Activated CD8-positive, alpha-beta T cell treated with anti-CD3 and anti-CD28 coated beads for 36 hours (primary cell): ENCODE results near the gene COL19A1. TPM values are rescaled to one million over a fixed set of nuclear protein-coding genes. Genes with fewer than 3 reads are reported as not detected.

Experiments used
- ATAC-seq: fragments of 200-7000 bp; cut with Tn5 transposase; one replicate; pipeline ENCODE4 v1.10.0; 2021; ENCODE audit warnings: mild to moderate bottlenecking, moderate library complexity
- CTCF ChIA-PET: fragments of 350-600 bp; sonication (Branson Sonifier 250); formaldehyde crosslinking; loops from one replicate; lab custom pipeline; 2021; ENCODE audit warnings: antibody characterized with exemption; lab: Charles Lee
- POLR2A ChIA-PET: fragments of 350-600 bp; sonication (Branson Sonifier 250); formaldehyde crosslinking; loops from one replicate; lab custom pipeline; 2021; ENCODE audit warnings: antibody characterized with exemption; lab: Charles Lee
- DNase-seq: peaks from one replicate; pipeline ENCODE4 v3.0.0-alpha.2; 2020
- H3K27ac Mint-ChIP-seq: one replicate; pipeline ENCODE4 v1.8.0; 2021; ENCODE audit warnings: mild to moderate bottlenecking, mixed read lengths
- H3K27me3 Mint-ChIP-seq: one replicate; pipeline ENCODE4 v1.8.0; 2021; ENCODE audit warnings: mixed read lengths
- H3K36me3 Mint-ChIP-seq: one replicate; pipeline ENCODE4 v1.8.0; 2021; ENCODE audit warnings: low read depth, mixed read lengths
- H3K4me1 Mint-ChIP-seq: one replicate; pipeline ENCODE4 v1.8.0; 2021; ENCODE audit warnings: low read depth, mixed read lengths
- H3K4me3 Mint-ChIP-seq: one replicate; pipeline ENCODE4 v1.8.0; 2021; ENCODE audit warnings: mild to moderate bottlenecking, moderate library complexity, mixed read lengths
- H3K9me3 Mint-ChIP-seq: one replicate; pipeline ENCODE4 v1.8.0; 2021; ENCODE audit warnings: mixed read lengths
- CTCF ChIP-seq: fragments of 200-600 bp; IDR thresholded peaks from one replicate; pipeline ENCODE4 v1.8.0; 2022; ENCODE audit warnings: antibody characterized with exemption, mild to moderate bottlenecking
- intact Hi-C: fragments of 100-400 bp; cut with micrococcal nuclease; formaldehyde crosslinking; loops from one replicate; pipeline ENCODE4 v1.10.0; 2022
- total RNA-seq, 2 experiments: library from RNA; stranded (reverse); gene quantifications; one replicate each; pipeline ENCODE4 v1.2.3, GENCODE V29; 2021

Gene COL19A1
- total RNA-seq, 2 experiments from 2014 or later = 0.14 TPM; not detected in 1

GRCh38 chr6:69832558-69832957 is 33.8 kb upstream of the COL19A1 start:
- ChIA-PET POLR2A (no interaction called here), CTCF (no interaction called here)
- TF ChIP-seq CTCF = no peak
- intact Hi-C loops = no loop called here
- ATAC-seq = no peak
- H3K9me3 Mint-ChIP-seq = no peaks in the 10 kb centered on the region
- H3K4me1 Mint-ChIP-seq = no peaks in the 10 kb centered on the region
- H3K36me3 Mint-ChIP-seq = no peaks in the 10 kb centered on the region
- H3K27ac Mint-ChIP-seq = no peak overlapping the region
- no peak overlapping the region for H3K4me3 Mint-ChIP-seq
- H3K27me3 Mint-ChIP-seq = peaks cover 8% of the 10 kb centered on the region
- no peak for DNase-seq

GRCh38 chr6:69835414-69836179 is 30.8 kb upstream of the COL19A1 start:
- no peaks in the 10 kb centered on the region for H3K4me1 Mint-ChIP-seq
- ChIA-PET POLR2A (no interaction called here), CTCF (interaction anchor here (1.2 to 2.0 kb wide), 7 partner anchors 11 to 101 kb away, joined by 3 to 8 read pairs (median 4); partner anchors contain the start of gene COL19A1)
- peaks cover 11% of the 10 kb centered on the region for H3K27me3 Mint-ChIP-seq
- intact Hi-C loops = no loop called here
- ATAC-seq = peak; percentile 85
- H3K9me3 Mint-ChIP-seq = no peaks in the 10 kb centered on the region
- peak; percentile 82 for TF ChIP-seq CTCF
- peak; percentile 24 for DNase-seq
- H3K27ac Mint-ChIP-seq = no peak overlapping the region
- H3K36me3 Mint-ChIP-seq = no peaks in the 10 kb centered on the region
- H3K4me3 Mint-ChIP-seq = no peak overlapping the region

- no peak for DNase-seq
- intact Hi-C loops = no loop called here
- no peak for TF ChIP-seq CTCF
- Mint-ChIP-seq H3K4me1 (no peaks in the 10 kb centered on the region), H3K36me3 (no peaks in the 10 kb centered on the region), H3K27me3 (peaks cover 17% of the 10 kb centered on the region), H3K27ac (no peak overlapping the region), H3K9me3 (no peaks in the 10 kb centered on the region), H3K4me3 (no peak overlapping the region)
- ChIA-PET POLR2A (no interaction called here), CTCF (no interaction called here)
- ATAC-seq = no peak
These were observed 24.5 kb upstream of the COL19A1 start for GRCh38 chr6:69841862-69842261.

GRCh38 chr6:69843189-69843588 is 23.2 kb upstream of the COL19A1 start:
- CTCF ChIA-PET = interaction anchor here (0.7 to 1.3 kb wide), 3 partner anchors 11 to 30 kb away, joined by 3 read pairs; no protein-coding TSS in a partner anchor
- DNase-seq (no peak), ATAC-seq (no peak)
- Mint-ChIP-seq H3K36me3 (no peaks in the 10 kb centered on the region), H3K4me3 (no peak overlapping the region), H3K27me3 (peaks cover 19% of the 10 kb centered on the region), H3K4me1 (no peaks in the 10 kb centered on the region), H3K9me3 (no peaks in the 10 kb centered on the region), H3K27ac (no peak overlapping the region)
- TF ChIP-seq CTCF = no peak
- intact Hi-C loops = no loop called here
- POLR2A ChIA-PET = interaction anchor here (0.5 kb wide), 1 partner anchor 131 kb away, joined by 3 read pairs; no protein-coding TSS in a partner anchor

GRCh38 chr6:69846312-69846711 is 20.0 kb upstream of the COL19A1 start:
- ATAC-seq (no peak), DNase-seq (no peak)
- Mint-ChIP-seq H3K27me3 (peaks cover 16% of the 10 kb centered on the region), H3K27ac (no peak overlapping the region), H3K4me1 (no peaks in the 10 kb centered on the region), H3K9me3 (no peaks in the 10 kb centered on the region), H3K36me3 (no peaks in the 10 kb centered on the region), H3K4me3 (no peak overlapping the region)
- CTCF ChIA-PET = no interaction called here
- intact Hi-C loops = no loop called here
- POLR2A ChIA-PET = no interaction called here
- TF ChIP-seq CTCF = no peak
